Ascending aorta (tissue), 2 donors: Measurements from ENCODE around the gene NKAIN2. TPM values are rescaled to one million over a fixed set of nuclear protein-coding genes. Genes with fewer than 3 reads are reported as not detected.

Experiments used
- DNase-seq, 2 donors: peaks; one replicate each; pipeline ENCODE4 v3.0.0-alpha.2; 2019; ENCODE audit warnings: low spot score in 2 of 2
- H3K27ac ChIP-seq, 2 donors: fragments of 200-600 bp; sonication (generic); one replicate each; pipeline ENCODE4 v1.5.1; 2016 to 2017; ENCODE audit warnings: mild to moderate bottlenecking in 1 of 2
- H3K27me3 ChIP-seq: fragments of 200-600 bp; sonication (generic); one replicate; pipeline ENCODE4 v1.5.1; 2017
- H3K36me3 ChIP-seq, 2 donors: fragments of 200-600 bp; sonication (generic); one replicate each; pipeline ENCODE4 v1.5.1; 2016
- H3K4me1 ChIP-seq, 2 donors: fragments of 200-600 bp; sonication (generic); one replicate each; pipeline ENCODE4 v1.5.1; 2016 to 2017; ENCODE audit warnings: mild to moderate bottlenecking in 1 of 2
- H3K4me3 ChIP-seq, 2 donors: fragments of 200-600 bp; sonication (generic); one replicate each; pipeline ENCODE4 v1.5.1; 2016 to 2017; ENCODE audit warnings: mild to moderate bottlenecking in 1 of 2
- H3K9me3 ChIP-seq, 2 donors: fragments of 200-600 bp; sonication (generic); one replicate each; pipeline ENCODE4 v1.5.1; 2016
- CTCF ChIP-seq, 3 experiments: fragments of 200-600 bp in 2 of 3; fragments of 450-650 bp in 1 of 3; sonication (generic) in 2 of 3; IDR thresholded peaks; one replicate each; pipeline ENCODE4 v1.5.1; 2016 to 2019; ENCODE audit warnings: antibody characterized with exemption in 3 of 3, mild to moderate bottlenecking in 1 of 3, moderate library complexity in 1 of 3
- intact Hi-C: fragments of 100-400 bp; cut with DNase I; formaldehyde crosslinking; loops from one replicate; pipeline ENCODE4 v1.15.1; 2023
- total RNA-seq: library from RNA; depleted of rRNA; stranded (reverse); fragments of >200 nt; gene quantifications from one replicate; pipeline ENCODE4 v1.1.0, GENCODE V29; 2016

NKAIN2 gene
- total RNA-seq, 1 donor from 2014 or later: 0.11 TPM

- intact Hi-C loops: no loop called here
- Histone ChIP-seq H3K27me3 (no peaks in the 10 kb centered on the region), H3K4me1 (no peaks in the 10 kb centered on the region), H3K36me3 (no peaks in the 10 kb centered on the region), H3K27ac (no peak overlapping the region), H3K9me3 (no peaks in the 10 kb centered on the region), H3K4me3 (no peak overlapping the region)
- no peak for DNase-seq
- TF ChIP-seq CTCF (IDR thresholded peaks at IDR 0.05): no peak
Observed at GRCh38 chr6:124823240-124824111, 1019.8 kb downstream of the NKAIN2 start.

- H3K4me1 ChIP-seq: no peaks in the 10 kb centered on the region
- intact Hi-C loops: no loop called here
- no peak for TF ChIP-seq CTCF (IDR thresholded peaks at IDR 0.05)
Observed at GRCh38 chr6:124825564-124825963, 1021.9 kb downstream of the NKAIN2 start.

GRCh38 chr6:124829822-124830221, 1026.2 kb downstream of the NKAIN2 start:
- H3K27ac ChIP-seq: no peak overlapping the region
- DNase-seq: no peak
- no peaks in the 10 kb centered on the region for H3K27me3 ChIP-seq
- TF ChIP-seq CTCF (IDR thresholded peaks at IDR 0.05): no peak
- H3K4me1 ChIP-seq: no peaks in the 10 kb centered on the region
- intact Hi-C loops: no loop called here
- H3K4me3 ChIP-seq: no peak overlapping the region
- no peaks in the 10 kb centered on the region for H3K9me3 ChIP-seq
- no peaks in the 10 kb centered on the region for H3K36me3 ChIP-seq

More at GRCh38 chr6:124825564-124825963, 1021.9 kb downstream of the NKAIN2 start:
- H3K27ac ChIP-seq: no peak overlapping the region
- no peaks in the 10 kb centered on the region for H3K27me3 ChIP-seq
- DNase-seq: no peak
- H3K36me3 ChIP-seq: no peaks in the 10 kb centered on the region
- no peaks in the 10 kb centered on the region for H3K9me3 ChIP-seq
- H3K4me3 ChIP-seq: no peak overlapping the region

- no peak for TF ChIP-seq CTCF (IDR thresholded peaks at IDR 0.05)
- H3K4me1 ChIP-seq: no peaks in the 10 kb centered on the region
- no peak overlapping the region for H3K4me3 ChIP-seq
- H3K27ac ChIP-seq: no peak overlapping the region
- intact Hi-C loops: no loop called here
- DNase-seq: no peak
- H3K36me3 ChIP-seq: no peaks in the 10 kb centered on the region
- H3K27me3 ChIP-seq: no peaks in the 10 kb centered on the region
- no peaks in the 10 kb centered on the region for H3K9me3 ChIP-seq
Observed at GRCh38 chr6:124830506-124830905, 1026.8 kb downstream of the NKAIN2 start.

- Histone ChIP-seq H3K27ac (no peak overlapping the region), H3K4me1 (no peaks in the 10 kb centered on the region), H3K36me3 (no peaks in the 10 kb centered on the region), H3K27me3 (no peaks in the 10 kb centered on the region), H3K4me3 (no peak overlapping the region), H3K9me3 (no peaks in the 10 kb centered on the region)
- DNase-seq: no peak
- intact Hi-C loops: loop anchor here (5.0 kb wide), 1 partner anchor 1052 kb away; the partner anchor contains the start of gene NKAIN2
- no peak for TF ChIP-seq CTCF (IDR thresholded peaks at IDR 0.05)
Observed at GRCh38 chr6:124854338-124854922, 1050.8 kb downstream of the NKAIN2 start.
